ENCODE measurements around the gene FER.

DNA sequence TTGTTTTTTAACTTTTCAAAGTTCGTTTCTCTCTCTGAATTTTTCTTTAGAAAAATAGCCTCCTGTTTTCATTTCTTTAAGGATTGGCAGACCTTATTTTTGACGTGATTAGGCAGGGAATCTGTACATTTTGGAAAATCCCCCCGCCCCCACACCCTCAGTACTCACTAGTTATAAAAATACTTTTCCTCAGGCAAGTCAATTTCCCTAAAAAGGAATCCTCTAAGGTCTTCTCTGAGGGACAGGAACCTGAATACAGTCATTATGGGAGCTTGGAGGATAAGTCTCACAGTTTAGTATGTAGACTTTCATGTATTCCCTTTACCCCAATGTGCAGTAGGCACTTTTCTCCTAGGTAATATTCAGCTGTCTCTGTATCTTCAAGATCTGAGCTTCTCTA, 3.9 kb upstream of the FER start:
- TF ChIP-seq CTCF (IDR thresholded peaks at IDR 0.05) = no peak
- no peak for TF ChIP-seq POLR2A (IDR thresholded peaks at IDR 0.05)
